NOMO-1 treated with DMSO at 0.1 percent for 48 hours (cell line): Measurements from ENCODE around the gene MGAT4B.
"Not testable (repeated sequence)": the region's sequence is repeated elsewhere in the genome, so short reads cannot be mapped to it uniquely, and the experiment has no call there.

Experiments used
- DNase-seq: peaks from one replicate; lab custom pipeline; 2025; ENCODE audit not compliant: unreplicated experiment; lab: John Stamatoyannopoulos, UW

The MGAT4B gene

GRCh38 chr5:179806250-179807048 lies at the start of gene MGAT4B:
TSS of gene MGAT4B (minus strand) at chr5:179806866. CDS start at chr5:179806583, 283 bp downstream.
- peak; percentile 71 for DNase-seq

GRCh38 chr5:179854356-179854755 lies 47.7 kb upstream of the MGAT4B start:
- DNase-seq, result no peak

GRCh38 chr5:179852993-179853547 lies 46.4 kb upstream of the MGAT4B start:
- peak; percentile 79 for DNase-seq

GRCh38 chr5:179841621-179842020 lies 35.0 kb upstream of the MGAT4B start:
- DNase-seq, result no peak

- no peak for DNase-seq
Measured at GRCh38 chr5:179840766-179841165, 34.1 kb upstream of the MGAT4B start.

GRCh38 chr5:179840321-179840720 lies 33.7 kb upstream of the MGAT4B start:
- no peak for DNase-seq

GRCh38 chr5:179839328-179840256 lies 32.9 kb upstream of the MGAT4B start:
- DNase-seq, result no peak

- DNase-seq, result no peak
Measured at GRCh38 chr5:179837076-179838011, 30.7 kb upstream of the MGAT4B start.

GRCh38 chr5:179836225-179837019 lies 29.8 kb upstream of the MGAT4B start:
- DNase-seq, result no peak

GRCh38 chr5:179834871-179835270 lies 28.2 kb upstream of the MGAT4B start:
- not testable (repeated sequence) for DNase-seq

- no peak for DNase-seq
Measured at GRCh38 chr5:179834120-179834519, 27.5 kb upstream of the MGAT4B start.

- DNase-seq, result no peak
Measured at GRCh38 chr5:179833709-179834070, 27.0 kb upstream of the MGAT4B start.

- no peak for DNase-seq
Measured at GRCh38 chr5:179833056-179833708, 26.5 kb upstream of the MGAT4B start.

GRCh38 chr5:179832039-179832745 lies 25.5 kb upstream of the MGAT4B start:
- DNase-seq, result no peak

- no peak for DNase-seq
Measured at GRCh38 chr5:179830818-179831468, 24.3 kb upstream of the MGAT4B start.

GRCh38 chr5:179829732-179830435 lies 23.2 kb upstream of the MGAT4B start:
- DNase-seq, result no peak

GRCh38 chr5:179828756-179829421 lies 22.2 kb upstream of the MGAT4B start:
- no peak for DNase-seq
